Measurements from ENCODE around the gene EPSTI1. TPM values are rescaled to one million over a fixed set of nuclear protein-coding genes. Genes with fewer than 3 reads are reported as not detected.

Gene EPSTI1
- total RNA-seq = 0.81 and 1.7 TPM in 2 replicates

GRCh38 chr13:42991898-42992763 lies at the start of gene EPSTI1:
TSS of gene EPSTI1 (minus strand) at chr13:42992241. CDS start at chr13:42992165, 76 bp downstream.

GRCh38 chr13:43023289-43023963 lies 31.4 kb upstream of the EPSTI1 start, which contains the start of gene DNAJC15:
TSS of gene DNAJC15 (plus strand) at chr13:43023586. CDS start at chr13:43023627, 41 bp downstream.

Other genes with a start within 250 kb of the EPSTI1 start
- gene FAM216B, start 210.7 kb downstream of the EPSTI1 start, total RNA-seq = not detected in 2 replicates
- 17.5 and 20.5 TPM in 2 replicates for gene DNAJC15, start 31.3 kb upstream of the EPSTI1 start, total RNA-seq

Measured in endothelial cell of coronary artery (primary cell).